A549 (cell line): ENCODE data around the gene ZNF322. TPM values are rescaled to one million over a fixed set of nuclear protein-coding genes. Genes with fewer than 3 reads are reported as not detected.

Source experiments
- ATAC-seq, 2 experiments: fragments of 200-7000 bp in 1 of 2; fragments of >200 bp in 1 of 2; cut with Nextera tagmentation in 1 of 2; cut with Tn5 transposase in 1 of 2; 3 replicates each; pipeline versions ENCODE4 v1.8.0 to v1.9.1; 2018 to 2020; ENCODE audit warnings: mild to moderate bottlenecking in 1 of 2, moderate library complexity in 1 of 2
- CTCF ChIA-PET: fragments of 300-600 bp; sonication (Branson Sonifier 250); formaldehyde crosslinking; extraction: SDS; loops from one replicate; lab custom pipeline; 2021; ENCODE audit warnings: antibody characterized with exemption, inconsistent platforms; lab: Yijun Ruan, JAX
- POLR2A ChIA-PET: fragments of 350-600 bp; formaldehyde crosslinking; extraction: SDS; loops from one replicate; lab custom pipeline; 2021; ENCODE audit warnings: antibody characterized with exemption, inconsistent platforms; lab: Yijun Ruan, JAX
- DNase-seq, 2 experiments: peaks; one replicate each; pipeline versions ENCODE4 v3.0.0 to v3.0.0-alpha.2; 2011 to 2016; ENCODE audit warnings: low read depth in 1 of 2, low spot score in 1 of 2
- FAIRE-seq: peaks from 2 replicates; lab custom pipeline; 2011; peaks lifted over from hg19 to GRCh38; lab: Jason Lieb, UNC
- H3K27ac ChIP-seq, 2 experiments: fragments of >200 bp; sonication (Bioruptor Twin); formaldehyde crosslinking; 3 replicates each; pipeline ENCODE4 v1.5.1; 2016 to 2017
- H3K4me1 ChIP-seq: fragments of >200 bp; sonication (Bioruptor Twin); formaldehyde crosslinking; 3 replicates; pipeline ENCODE4 v1.6.1; 2016
- H3K4me2 ChIP-seq: fragments of >200 bp; sonication (Bioruptor Twin); formaldehyde crosslinking; 3 replicates; pipeline ENCODE4 v1.6.1; 2016
- H3K4me3 ChIP-seq: fragments of >200 bp; sonication (Bioruptor Twin); formaldehyde crosslinking; 3 replicates; pipeline ENCODE4 v1.5.1; 2016
- H3K9me3 ChIP-seq: fragments of >200 bp; sonication (Bioruptor Twin); formaldehyde crosslinking; 3 replicates; pipeline ENCODE4 v1.6.1; 2016
- ATOH8 ChIP-seq: fragments of 250-450 bp; sonication (Bioruptor Pico); IDR thresholded peaks from 2 replicates; pipeline ENCODE4 v1.5.0; 2020; ENCODE audit warnings: low read depth, mild to moderate bottlenecking, moderate library complexity
- BCL3 ChIP-seq: fragments of >200 bp; sonication (Bioruptor Twin); formaldehyde crosslinking; IDR thresholded peaks from 3 replicates; pipeline ENCODE4 v1.6.1; 2016
- CBX8 ChIP-seq: fragments of 200-600 bp; sonication (generic); IDR thresholded peaks from 2 replicates; pipeline ENCODE4 v1.6.1; 2016
- CTCF ChIP-seq: fragments of >200 bp; sonication (Bioruptor Twin); formaldehyde crosslinking; IDR thresholded peaks from 3 replicates; pipeline ENCODE4 v1.5.1; 2016
- E2F6 ChIP-seq: IDR thresholded peaks from 2 replicates; pipeline ENCODE4 v1.6.1; 2012; ENCODE audit warnings: low read depth, borderline replicate concordance
- FOXS1 ChIP-seq: fragments of 250-450 bp; sonication (Bioruptor Pico); IDR thresholded peaks from 2 replicates; pipeline ENCODE4 v1.5.0; 2020; ENCODE audit warnings: mild to moderate bottlenecking, moderate library complexity
- HDAC2 ChIP-seq: fragments of 200-600 bp; sonication (generic); IDR thresholded peaks from 2 replicates; pipeline ENCODE4 v1.6.1; 2016
- HOXA7 ChIP-seq: fragments of 250-450 bp; sonication (Bioruptor Pico); IDR thresholded peaks from 2 replicates; pipeline ENCODE4 v1.5.0; 2020; ENCODE audit warnings: mild to moderate bottlenecking, moderate library complexity
- JUNB ChIP-seq: fragments of >200 bp; sonication (Bioruptor Twin); formaldehyde crosslinking; IDR thresholded peaks from 2 replicates; pipeline ENCODE4 v1.6.1; 2016
- KDM5A ChIP-seq: fragments of 200-600 bp; sonication (generic); IDR thresholded peaks from 2 replicates; pipeline ENCODE4 v1.6.1; 2016; ENCODE audit warnings: antibody characterized with exemption, mild to moderate bottlenecking
- MAFK ChIP-seq: fragments of 450-650 bp; IDR thresholded peaks from 2 replicates; pipeline ENCODE4 v1.6.1; 2014; ENCODE audit not compliant: partially characterized antibody
- NPAS2 ChIP-seq: fragments of 250-450 bp; sonication (Bioruptor Pico); IDR thresholded peaks from 2 replicates; pipeline ENCODE4 v1.8.0; 2022; ENCODE audit warnings: mild to moderate bottlenecking, moderate library complexity, borderline replicate concordance
- RARB ChIP-seq: fragments of 250-450 bp; sonication (Bioruptor Pico); IDR thresholded peaks from 2 replicates; pipeline ENCODE4 v1.8.0; 2021; ENCODE audit warnings: mild to moderate bottlenecking, moderate library complexity
- RNF2 ChIP-seq: fragments of 200-600 bp; sonication (generic); IDR thresholded peaks from 2 replicates; pipeline ENCODE4 v1.6.1; 2016; ENCODE audit warnings: low read depth, mild to moderate bottlenecking, antibody characterized with exemption, moderate library complexity, borderline replicate concordance
- SMC3 ChIP-seq: fragments of >200 bp; sonication (Bioruptor Twin); formaldehyde crosslinking; IDR thresholded peaks from 3 replicates; pipeline ENCODE4 v1.6.1; 2018; ENCODE audit warnings: inconsistent platforms
- ZNF302 ChIP-seq: fragments of 250-450 bp; sonication (Bioruptor Pico); IDR thresholded peaks from 2 replicates; pipeline ENCODE4 v1.9.0; 2021; ENCODE audit warnings: inconsistent platforms, mild to moderate bottlenecking, moderate library complexity
- WGBS: methylation state at CpG from one replicate; pipeline ENCODE4 v1.1.6; 2017; ENCODE audit errors: missing lambda C conversion rate; 5-methylcytosine and 5-hydroxymethylcytosine counted together
- polyA plus RNA-seq, 4 experiments: library from polyadenylated mRNA; depleted of rRNA in 3 of 4; stranded (reverse); fragments of >200 nt; fragmentation: RNase III in 1 of 4; extraction: RNeasy Plus Mini Kit Qiagen cat#74134 plus additional on column Dnase treatment in 1 of 4; gene quantifications; 2 replicates in 3 of 4; 3 replicates in 1 of 4; pipeline ENCODE4 v1.2.3, GENCODE V29; 2011 to 2017

Gene ZNF322
- polyA plus RNA-seq, 2 of the 4 experiments (the other 2 are of a cell fraction), result 6.0 to 14.5 TPM

GRCh38 chr6:26598267-26598666, 61.3 kb downstream of the ZNF322 start:
- Histone ChIP-seq H3K4me2 (peak overlapping the region; percentile 91; the same call in 2 of the 3 replicates), H3K4me1 (peaks cover 4% of the 10 kb centered on the region; the same call in 1 of the 3 replicates), H3K9me3 (no peaks in the 10 kb centered on the region), H3K4me3 (no peak overlapping the region), H3K27ac (no peak overlapping the region)
- 97% methylated on average over 11 of the region's 22 CpGs for WGBS
- CTCF ChIA-PET, result no interaction called here
- FAIRE-seq, result no peak
- TF ChIP-seq FOXS1 (CRISPR knock-in tag) (no peak), KDM5A (no peak), RARB (CRISPR knock-in tag) (no peak), BCL3 (no peak)
- DNase-seq, result no peak
- ATAC-seq, result no peak
- POLR2A ChIA-PET, result no interaction called here

- CTCF ChIA-PET, result no interaction called here
- peak overlapping the region; percentile 77 for H3K4me3 ChIP-seq
- TF ChIP-seq CTCF (no peak), NPAS2 (no peak), JUNB (no peak), ZNF302 (CRISPR knock-in tag) (no peak), HOXA7 (no peak), MAFK (no peak), BCL3 (no peak), HDAC2 (no peak), SMC3 (no peak)
Measured at GRCh38 chr6:26597821-26598220, 61.7 kb downstream of the ZNF322 start.

GRCh38 chr6:26597389-26597766, 62.2 kb downstream of the ZNF322 start:
- Histone ChIP-seq H3K9me3 (no peaks in the 10 kb centered on the region), H3K4me3 (peak overlapping the region; percentile 77), H3K4me1 (peaks cover 4% of the 10 kb centered on the region; the same call in 1 of the 3 replicates), H3K4me2 (peak overlapping the region; percentile 91), H3K27ac (peak overlapping the region; percentile 86 to 95)
- CTCF ChIA-PET, result no interaction called here
- TF ChIP-seq CTCF, result no peak
- no peak for TF ChIP-seq RNF2
- TF ChIP-seq E2F6, result no peak
- TF ChIP-seq CBX8, result no peak
- no peak for TF ChIP-seq ATOH8 (CRISPR knock-in tag)
- 11% methylated on average over 8 of the region's 10 CpGs for WGBS
- ATAC-seq (no peak), FAIRE-seq (no peak), DNase-seq (no peak)
- POLR2A ChIA-PET, result no interaction called here

More at GRCh38 chr6:26597821-26598220, 61.7 kb downstream of the ZNF322 start:
- no peak for FAIRE-seq
- DNase-seq, result no peak
- 86% methylated on average over 14 of the region's 21 CpGs for WGBS
- POLR2A ChIA-PET, result no interaction called here
- no peak for ATAC-seq
- Histone ChIP-seq H3K4me2 (peak overlapping the region; percentile 91), H3K9me3 (no peaks in the 10 kb centered on the region), H3K4me1 (peaks cover 4% of the 10 kb centered on the region; the same call in 1 of the 3 replicates), H3K27ac (peak overlapping the region in 1 of 2 experiments; percentile 95; a peak in 1 of 6 replicates)
